ENCODE measurements around the gene LRRFIP1.

DNA sequence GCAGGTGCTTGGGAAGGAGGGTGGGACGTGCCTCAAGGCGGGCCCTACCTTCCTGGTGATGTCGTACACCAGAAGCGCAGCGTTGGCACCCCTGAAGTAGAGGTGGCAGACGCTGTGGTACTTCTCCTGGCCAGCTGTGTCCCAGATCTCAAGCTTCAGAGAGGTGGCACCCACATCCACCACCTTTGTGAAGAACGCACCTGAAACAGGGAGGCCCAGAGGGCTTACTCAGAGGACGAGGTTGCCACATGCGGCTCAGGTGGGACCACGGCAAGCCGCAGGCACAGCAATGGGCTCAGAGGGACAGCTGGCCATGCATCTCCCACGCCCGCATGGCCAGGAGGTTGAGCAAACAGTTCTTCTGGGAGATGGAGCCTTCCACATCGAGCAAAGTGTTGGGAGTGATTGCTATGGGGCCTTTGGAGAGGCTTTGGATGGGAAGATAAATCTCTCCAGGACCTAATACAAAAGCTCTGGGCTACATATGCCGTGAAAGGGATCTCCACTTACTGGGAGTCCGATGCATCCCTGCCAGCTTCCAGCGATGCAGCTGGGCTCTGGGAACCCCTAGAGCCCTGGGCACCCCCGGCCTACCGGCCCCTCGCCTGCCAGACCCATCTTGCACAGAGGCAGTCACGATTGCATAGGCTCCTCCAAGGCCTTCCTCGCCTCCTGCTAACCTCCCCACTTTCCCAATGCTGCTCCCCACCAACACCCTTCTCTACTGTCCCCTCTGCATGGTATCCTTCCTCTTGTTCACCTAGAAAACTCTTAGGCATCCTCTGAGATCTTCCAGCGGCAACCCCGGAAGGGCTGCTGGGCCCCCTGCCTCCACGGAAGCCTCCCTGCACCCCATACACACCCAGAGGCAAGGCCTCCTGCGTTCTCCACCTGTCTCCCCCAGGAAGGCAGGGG, 49.2 kb upstream of the LRRFIP1 start:
- TF ChIP-seq EZH2 (IDR thresholded peaks at IDR 0.05; ENCODE audit: borderline replicate concordance, insufficient read depth, low read depth, low read length, poor library complexity, severe bottlenecking) (no peak), CTCF (IDR thresholded peaks at IDR 0.05) (no peak)
